ENCODE measurements around the gene FIG4. TPM values are rescaled to one million over a fixed set of nuclear protein-coding genes. Genes with fewer than 3 reads are reported as not detected.

The FIG4 gene
- polyA plus RNA-seq, 2 of the 4 experiments (the other 2 are of a cell fraction) = 6.2 to 11.2 TPM

DNA sequence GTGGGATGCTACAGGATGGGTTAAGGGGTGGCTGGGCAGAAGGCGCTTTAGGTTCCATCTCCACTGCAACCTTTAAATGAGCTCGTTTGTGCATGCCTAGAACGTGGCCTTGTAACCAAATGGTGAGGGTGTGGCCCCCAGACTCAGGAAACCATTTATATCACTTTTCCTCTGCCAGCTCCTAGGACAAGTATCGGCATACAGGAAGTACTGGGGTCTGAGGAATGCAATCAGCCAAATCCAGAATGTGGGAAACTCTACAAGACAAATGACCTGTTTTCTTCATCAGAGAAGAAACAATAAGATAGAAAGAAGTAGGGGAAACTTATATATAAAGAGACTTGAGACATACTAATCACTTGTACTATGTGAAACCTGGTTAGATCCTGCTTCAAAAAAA, 21.3 kb upstream of the FIG4 start (continued):
- no peak for TF ChIP-seq REST (IDR thresholded peaks at IDR 0.05)
- no peak for TF ChIP-seq FOXS1 (CRISPR knock-in tag; IDR thresholded peaks at IDR 0.05)
- no peak for TF ChIP-seq HOXA7 (CRISPR knock-in tag; IDR thresholded peaks at IDR 0.05)
- no peak for TF ChIP-seq HDAC2 (IDR thresholded peaks at IDR 0.05)

DNA sequence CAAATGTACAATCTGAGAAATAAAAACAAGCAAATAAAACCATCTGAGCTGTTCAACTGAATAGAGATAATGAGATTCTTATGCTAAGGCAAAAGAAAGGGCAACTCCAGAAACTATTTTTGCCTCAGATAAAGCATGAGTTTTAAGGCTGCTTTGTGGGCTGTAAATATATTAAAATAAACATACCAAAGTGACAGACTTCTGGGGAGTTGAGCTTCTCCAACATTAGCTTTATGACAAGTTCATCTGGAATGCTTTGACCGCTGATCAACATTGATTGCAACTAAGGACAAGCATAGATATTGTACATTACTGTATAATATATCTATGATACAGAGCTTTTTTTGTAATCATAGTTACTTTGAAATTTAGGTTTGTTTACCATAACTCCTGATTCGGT, 19.4 kb upstream of the FIG4 start:
- ATAC-seq (no peak), DNase-seq (ENCODE audit: low read depth in 1 of 2, low spot score in 1 of 2) (no peak), FAIRE-seq (no peak)
- Histone ChIP-seq H3K4me2 (no peak overlapping the region), H3K27ac (no peak overlapping the region), H3K9me3 (no peaks in the 10 kb centered on the region), H3K4me1 (no peaks in the 10 kb centered on the region), H3K4me3 (no peak overlapping the region)
- TF ChIP-seq RARB (CRISPR knock-in tag; IDR thresholded peaks at IDR 0.05) = no peak
- TF ChIP-seq CHD4 (IDR thresholded peaks at IDR 0.05; ENCODE audit: borderline replicate concordance) = no peak
- TF ChIP-seq SREBF2 (IDR thresholded peaks at IDR 0.05) = no peak
- TF ChIP-seq ZFP36 (IDR thresholded peaks at IDR 0.05; ENCODE audit: borderline replicate concordance, partially characterized antibody) = no peak
- no peak for TF ChIP-seq MAFK (IDR thresholded peaks at IDR 0.05; ENCODE audit: partially characterized antibody)
- TF ChIP-seq TP53 (CRISPR knock-in tag; IDR thresholded peaks at IDR 0.05) = no peak
- TF ChIP-seq EP300 (IDR thresholded peaks at IDR 0.05) = no peak
- no peak for TF ChIP-seq HDAC2 (IDR thresholded peaks at IDR 0.05)
- TF ChIP-seq MYC (IDR thresholded peaks at IDR 0.05; ENCODE audit: borderline replicate concordance, low read length) = no peak
- no peak for TF ChIP-seq POLR2AphosphoS2 (conservative IDR thresholded peaks at IDR 0.05; ENCODE audit: low read length)
- no peak for TF ChIP-seq NFE2L2 (conservative IDR thresholded peaks at IDR 0.05; ENCODE audit: low read length)
- no peak for TF ChIP-seq JUNB (IDR thresholded peaks at IDR 0.05)
- TF ChIP-seq, protein P1, sequence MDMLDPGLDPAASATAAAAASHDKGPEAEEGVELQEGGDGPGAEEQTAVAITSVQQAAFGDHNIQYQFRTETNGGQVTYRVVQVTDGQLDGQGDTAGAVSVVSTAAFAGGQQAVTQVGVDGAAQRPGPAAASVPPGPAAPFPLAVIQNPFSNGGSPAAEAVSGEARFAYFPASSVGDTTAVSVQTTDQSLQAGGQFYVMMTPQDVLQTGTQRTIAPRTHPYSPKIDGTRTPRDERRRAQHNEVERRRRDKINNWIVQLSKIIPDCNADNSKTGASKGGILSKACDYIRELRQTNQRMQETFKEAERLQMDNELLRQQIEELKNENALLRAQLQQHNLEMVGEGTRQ (IDR thresholded peaks at IDR 0.05) = no peak
- TF ChIP-seq BHLHE40 (IDR thresholded peaks at IDR 0.05; ENCODE audit: low read depth, low read length) = no peak
- 34% methylated on average over 2 of the region's 2 CpGs for WGBS (ENCODE audit: missing lambda C conversion rate)
- CTCF ChIA-PET = interaction anchor here (1.2 kb wide), 1 partner anchor 33 kb away, joined by 3 read pairs; no protein-coding TSS in a partner anchor
- POLR2A ChIA-PET = no interaction called here

DNA sequence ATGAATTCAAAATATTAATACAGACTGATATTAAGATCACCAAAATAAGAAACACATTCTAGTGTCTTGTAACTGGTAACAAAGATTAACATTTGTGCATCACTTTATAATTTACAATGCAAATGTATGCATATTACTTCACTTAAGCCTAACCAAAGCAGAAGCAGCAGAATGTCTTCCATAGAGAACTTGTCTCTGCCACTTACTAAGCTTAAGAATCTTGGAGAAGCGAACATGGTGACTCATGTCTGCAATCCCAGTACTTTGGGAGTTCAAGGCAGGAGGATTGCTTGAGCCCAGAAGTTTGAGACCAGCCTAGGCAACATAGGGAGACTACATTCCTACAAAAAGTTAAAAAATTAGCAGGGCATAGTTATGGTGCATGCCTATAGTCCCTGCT, 18.9 kb upstream of the FIG4 start:
- Histone ChIP-seq H3K27ac (no peak overlapping the region), H3K4me3 (no peak overlapping the region), H3K4me1 (no peaks in the 10 kb centered on the region), H3K9me3 (no peaks in the 10 kb centered on the region), H3K4me2 (no peak overlapping the region)
- ChIA-PET POLR2A (no interaction called here), CTCF (no interaction called here)
- ATAC-seq (no peak), DNase-seq (ENCODE audit: low read depth in 1 of 2, low spot score in 1 of 2) (no peak), FAIRE-seq (no peak)
- no peak for TF ChIP-seq ZNF302 (CRISPR knock-in tag; IDR thresholded peaks at IDR 0.05)
- 46% methylated on average over 1 of the region's 1 CpG for WGBS (ENCODE audit: missing lambda C conversion rate)

DNA sequence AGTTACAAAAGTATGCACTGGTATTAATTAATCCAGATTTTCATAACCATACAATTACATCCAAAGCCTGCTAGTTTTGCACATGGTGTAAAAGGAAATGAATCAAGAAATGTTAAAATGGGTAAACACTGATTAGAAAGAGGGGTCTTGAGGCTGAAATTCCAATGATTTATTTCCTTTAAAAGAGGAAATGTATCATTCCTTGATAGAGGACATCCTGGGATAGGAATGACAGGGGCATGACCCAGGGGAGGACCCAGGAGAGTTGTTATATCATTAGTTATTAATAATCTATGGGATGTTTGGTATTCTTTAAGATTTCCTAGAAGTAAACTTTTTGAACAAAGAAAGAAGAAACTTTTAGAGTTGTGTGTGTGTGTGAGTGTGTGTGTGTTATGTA, 18.3 kb upstream of the FIG4 start:
- ChIA-PET POLR2A (no interaction called here), CTCF (no interaction called here)
- H3K9me3 ChIP-seq = no peaks in the 10 kb centered on the region
- ATAC-seq (no peak), DNase-seq (ENCODE audit: low read depth in 1 of 2, low spot score in 1 of 2) (no peak), FAIRE-seq (no peak)
- H3K4me2 ChIP-seq = no peak overlapping the region
- no peaks in the 10 kb centered on the region for H3K4me1 ChIP-seq
- H3K4me3 ChIP-seq = no peak overlapping the region
- H3K27ac ChIP-seq = no peak overlapping the region
- TF ChIP-seq ZNF302 (CRISPR knock-in tag; IDR thresholded peaks at IDR 0.05) = no peak
- TF ChIP-seq MAX (IDR thresholded peaks at IDR 0.05) = no peak
- no peak for TF ChIP-seq HEYL (CRISPR knock-in tag; IDR thresholded peaks at IDR 0.05)
- no peak for TF ChIP-seq PHF8 (IDR thresholded peaks at IDR 0.05; ENCODE audit: borderline replicate concordance, low read depth)
- TF ChIP-seq POLR2AphosphoS2 (conservative IDR thresholded peaks at IDR 0.05; ENCODE audit: low read length) = no peak
- TF ChIP-seq RCOR1 (IDR thresholded peaks at IDR 0.05; ENCODE audit: low read depth, low read length) = no peak
- no peak for TF ChIP-seq CBX2 (IDR thresholded peaks at IDR 0.05; ENCODE audit: borderline replicate concordance, low read depth)
- no peak for TF ChIP-seq SMC3 (IDR thresholded peaks at IDR 0.05)
- no peak for TF ChIP-seq BCL3 (IDR thresholded peaks at IDR 0.05)
- no peak for TF ChIP-seq MYC (IDR thresholded peaks at IDR 0.05; ENCODE audit: borderline replicate concordance, low read length)
- TF ChIP-seq HOXB5 (CRISPR knock-in tag; IDR thresholded peaks at IDR 0.05) = no peak
- TF ChIP-seq GATA3 (IDR thresholded peaks at IDR 0.05; ENCODE audit: borderline replicate concordance) = no peak
- no peak for TF ChIP-seq POLR2A (IDR thresholded peaks at IDR 0.05; ENCODE audit: low read length)
- TF ChIP-seq FOSL2 (IDR thresholded peaks at IDR 0.05) = no peak
- no peak for TF ChIP-seq FOSL2 (CRISPR knock-in tag; IDR thresholded peaks at IDR 0.05)
- no peak for TF ChIP-seq HDAC2 (IDR thresholded peaks at IDR 0.05)

Measured in A549 (cell line).